ENCODE data around the gene GSX2.

The GSX2 gene

DNA sequence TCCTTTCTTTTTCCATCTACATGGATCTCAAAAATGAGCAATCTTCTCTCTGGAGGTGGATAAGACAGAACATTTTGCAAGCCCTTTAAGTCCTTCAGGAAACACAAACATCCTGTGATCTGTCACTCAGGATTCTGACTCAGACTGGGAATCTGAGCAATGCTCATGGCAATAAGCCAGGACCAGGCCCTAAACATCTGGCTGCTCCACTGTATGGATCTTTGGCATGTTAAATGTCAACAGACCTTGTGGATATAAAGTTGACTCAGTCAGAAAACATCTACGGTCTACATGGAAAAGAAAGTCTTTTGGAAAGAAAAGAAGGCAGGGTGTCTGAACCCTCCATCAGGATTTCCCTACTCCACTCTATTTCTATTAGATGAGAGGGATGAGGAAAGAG is 17.8 kb upstream of the GSX2 start:
- DNase-seq: no peak

DNA sequence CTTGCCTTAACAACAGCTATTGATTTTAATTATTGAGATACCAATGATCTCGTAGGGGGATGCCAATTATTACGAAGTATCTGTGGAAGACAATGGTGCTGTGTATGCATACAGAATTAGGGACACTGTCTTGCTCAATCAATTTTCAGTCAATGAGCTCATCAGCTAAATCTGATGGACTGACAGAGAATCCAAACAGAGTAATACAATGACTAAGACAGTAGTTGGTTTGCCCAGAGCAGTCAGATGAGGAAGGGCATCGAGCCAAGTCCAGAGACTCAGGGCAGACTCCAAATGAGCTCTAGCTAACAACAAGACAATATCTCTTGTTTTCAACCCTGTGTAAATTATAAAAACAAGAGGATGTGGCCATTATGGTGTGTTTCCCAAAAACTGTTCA is 14.7 kb upstream of the GSX2 start:
- DNase-seq: no peak

DNA sequence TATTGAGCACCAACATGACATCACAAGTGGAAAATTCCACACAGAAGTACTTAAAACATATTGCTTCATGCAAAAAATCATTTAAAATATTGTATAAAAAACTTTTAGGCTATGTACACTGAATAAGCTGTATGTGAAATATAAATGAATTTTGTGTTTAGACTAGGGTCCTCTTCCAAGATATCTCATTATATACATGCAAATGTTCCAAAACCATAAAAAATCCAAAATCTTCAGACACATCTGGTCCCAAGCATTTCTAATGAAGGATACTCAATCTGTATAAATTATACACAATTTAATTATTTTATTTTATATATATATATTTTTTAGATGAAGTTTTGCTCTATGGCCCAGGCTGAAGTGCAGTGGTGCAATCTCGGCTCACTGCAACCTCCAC is 10.1 kb upstream of the GSX2 start:
- no peak for DNase-seq

DNA sequence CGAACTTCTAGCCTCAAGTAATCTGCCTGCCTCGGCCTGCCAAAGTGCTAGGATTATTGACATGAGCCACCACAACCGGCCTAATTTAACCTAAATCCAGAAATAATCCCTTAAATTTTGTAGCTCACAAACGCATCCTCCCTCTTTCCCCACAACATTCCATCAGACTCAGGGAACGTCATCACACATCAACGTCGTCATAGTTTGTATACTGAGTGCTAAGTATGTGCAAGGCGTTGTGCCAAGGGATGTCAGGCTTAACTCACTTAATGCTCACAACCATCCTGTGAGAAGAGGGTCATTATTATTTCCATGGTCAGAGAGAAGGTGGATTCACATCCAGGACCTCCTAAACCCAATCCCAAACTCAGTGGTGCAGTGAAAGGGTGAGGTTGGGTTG is 9.6 kb upstream of the GSX2 start:
- no peak for DNase-seq

DNA sequence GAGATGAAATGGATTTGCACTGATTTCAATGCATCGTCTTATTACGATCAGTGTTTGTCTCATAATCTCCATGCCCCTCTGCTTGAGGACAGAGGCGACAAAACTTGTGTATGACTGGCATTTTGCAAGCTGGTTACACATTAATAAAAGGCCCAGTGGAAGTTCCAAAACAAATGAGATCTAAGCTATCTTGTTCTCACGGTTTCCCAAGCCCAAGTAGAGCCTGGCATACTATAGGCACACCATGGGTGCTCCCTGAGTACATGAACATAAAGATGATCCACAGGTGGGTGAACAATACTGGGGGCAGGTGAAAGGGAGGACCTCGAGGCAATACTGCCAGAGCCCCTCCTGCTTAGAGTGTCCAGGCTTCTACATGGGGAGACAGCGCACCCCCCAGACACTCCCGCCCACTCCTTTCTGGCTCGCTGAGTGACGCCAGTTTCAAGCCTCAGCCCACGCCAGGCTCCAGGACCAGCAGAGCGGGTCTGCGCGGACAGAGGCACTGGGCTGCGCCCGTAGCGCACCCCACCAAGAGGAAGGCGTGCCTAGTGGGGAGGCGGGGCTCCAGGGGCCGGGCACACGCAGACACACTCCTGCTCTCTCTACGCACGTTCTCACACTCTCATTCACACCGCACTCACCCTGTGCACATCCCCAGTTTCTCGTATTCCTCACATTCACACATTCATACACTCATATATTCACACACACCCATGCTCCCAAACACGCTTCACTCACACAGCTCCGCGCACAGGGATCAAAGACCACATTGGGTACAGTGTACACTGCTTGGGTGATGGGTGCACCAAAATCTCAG is 8.9 kb upstream of the GSX2 start:
- DNase-seq: no peak

DNA sequence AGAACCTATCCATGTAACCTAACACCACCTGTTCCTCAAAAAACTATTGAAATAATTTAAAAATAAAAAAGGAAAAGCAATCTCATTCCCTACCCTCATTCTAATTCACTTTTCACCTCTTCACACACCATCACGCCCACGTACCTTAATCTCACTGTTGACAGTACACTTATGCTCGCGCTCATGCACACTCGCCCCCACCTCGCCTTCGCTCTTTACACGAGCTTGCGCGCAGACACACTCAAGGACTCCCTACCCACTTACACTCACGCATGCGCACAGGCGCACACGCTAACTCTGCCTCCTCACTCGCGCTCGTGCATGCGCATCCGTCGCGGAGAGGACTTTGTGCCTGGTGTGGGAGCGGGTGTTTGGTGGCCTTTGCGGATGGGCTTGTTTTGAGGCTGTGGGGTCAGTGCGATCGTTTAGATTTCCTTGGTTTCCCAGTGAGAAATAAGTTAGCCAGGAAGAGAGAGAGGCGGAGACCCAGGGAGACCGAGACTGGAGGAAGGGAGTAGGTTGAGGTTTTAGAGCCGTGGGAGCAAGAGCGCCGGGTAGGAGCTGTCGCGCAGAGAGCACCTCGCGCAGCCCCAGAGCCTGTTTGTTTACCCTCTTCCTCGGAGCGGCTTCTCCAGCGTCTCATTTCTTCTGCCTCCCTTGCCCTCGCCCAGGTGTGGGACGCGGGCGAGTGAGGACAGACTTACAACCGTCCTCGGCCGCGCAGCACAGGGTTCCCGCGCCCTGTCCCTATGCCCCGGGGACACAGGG is 8.1 kb upstream of the GSX2 start:
- DNase-seq: no peak

DNA sequence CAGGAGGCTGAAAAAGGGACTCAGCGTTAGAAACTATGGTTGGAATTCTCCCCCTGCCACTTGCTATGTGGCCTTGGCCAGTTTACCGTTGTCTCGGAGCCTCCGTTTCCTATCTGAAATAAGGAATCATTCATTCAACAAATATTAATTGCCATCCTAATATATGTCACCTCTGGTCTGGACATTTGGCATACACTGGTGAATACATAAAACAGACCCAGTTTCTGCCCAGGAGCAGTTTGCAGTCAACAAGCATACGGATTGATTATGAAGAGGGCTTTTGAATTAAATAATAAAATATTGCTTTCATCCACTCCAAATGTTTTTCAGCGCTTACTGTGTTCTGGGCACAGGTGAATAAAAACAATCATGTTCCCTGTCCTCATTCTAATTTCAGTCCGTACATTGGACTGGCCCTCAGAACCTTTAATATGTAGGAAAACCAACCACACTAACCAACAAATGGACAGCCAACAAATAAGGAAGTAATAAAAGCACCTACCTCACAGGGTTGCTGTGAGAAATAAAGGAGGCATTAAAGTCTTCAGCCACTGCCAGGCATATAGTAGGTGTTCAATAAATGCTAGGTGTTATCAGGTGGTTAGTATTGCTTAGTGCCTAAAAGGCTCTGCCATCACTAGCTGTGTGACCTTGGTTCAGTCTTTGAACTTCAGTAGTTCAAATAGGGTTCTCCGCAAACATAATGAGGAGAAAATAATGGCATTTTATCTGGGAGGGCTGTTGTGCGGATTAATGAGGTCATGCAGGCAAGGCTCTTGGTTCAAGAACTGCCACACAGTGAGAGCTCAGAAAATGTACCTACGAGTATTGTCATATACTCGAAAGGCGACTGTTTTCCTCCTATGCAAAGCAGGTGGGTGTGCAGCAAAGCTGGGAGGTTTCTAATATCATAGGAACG is 7.3 kb upstream of the GSX2 start:
- no peak for DNase-seq

DNA sequence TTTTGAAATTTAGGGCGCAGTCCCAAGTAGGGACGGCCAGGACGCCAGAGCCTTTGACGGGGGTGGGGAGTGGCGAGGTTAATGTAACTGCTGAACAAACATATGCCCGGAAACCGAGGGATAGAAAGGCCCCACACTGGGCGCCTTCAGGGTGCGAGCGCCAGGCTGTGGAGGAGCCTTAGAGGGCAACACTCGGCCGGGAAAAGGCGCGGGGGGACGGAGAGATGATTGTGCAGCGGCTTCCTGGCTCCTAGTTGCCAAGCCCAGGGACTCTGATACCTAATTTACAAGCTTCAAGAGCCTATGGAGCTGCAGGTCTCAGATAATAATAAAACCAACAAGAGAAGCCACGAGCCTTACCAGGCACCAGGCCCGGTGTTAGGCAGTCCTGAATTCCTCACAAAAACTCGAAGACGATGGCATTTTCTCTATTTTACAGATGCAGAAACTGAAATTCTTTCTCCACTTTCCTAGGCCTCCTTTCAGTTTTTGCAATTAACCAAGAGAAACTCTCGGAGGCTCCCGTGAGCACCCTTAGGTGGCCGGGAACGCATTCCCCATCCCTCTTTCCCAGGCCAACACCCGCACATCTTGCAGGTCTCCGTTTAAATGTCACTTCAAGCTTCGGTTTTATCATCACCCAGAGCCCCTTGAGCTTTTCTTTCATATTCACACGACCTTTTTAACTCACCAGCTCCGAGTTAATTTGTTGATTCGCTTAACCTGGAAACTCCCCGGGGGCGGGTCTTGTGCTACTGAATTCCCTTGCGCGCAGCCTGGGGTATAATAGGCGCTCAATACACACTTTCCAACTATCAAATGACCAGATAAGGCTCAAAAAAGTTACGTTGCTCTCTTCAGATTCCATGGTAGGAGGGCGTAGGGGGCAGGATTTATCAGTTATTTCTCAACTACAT is 6.4 kb upstream of the GSX2 start:
- no peak for DNase-seq

DNA sequence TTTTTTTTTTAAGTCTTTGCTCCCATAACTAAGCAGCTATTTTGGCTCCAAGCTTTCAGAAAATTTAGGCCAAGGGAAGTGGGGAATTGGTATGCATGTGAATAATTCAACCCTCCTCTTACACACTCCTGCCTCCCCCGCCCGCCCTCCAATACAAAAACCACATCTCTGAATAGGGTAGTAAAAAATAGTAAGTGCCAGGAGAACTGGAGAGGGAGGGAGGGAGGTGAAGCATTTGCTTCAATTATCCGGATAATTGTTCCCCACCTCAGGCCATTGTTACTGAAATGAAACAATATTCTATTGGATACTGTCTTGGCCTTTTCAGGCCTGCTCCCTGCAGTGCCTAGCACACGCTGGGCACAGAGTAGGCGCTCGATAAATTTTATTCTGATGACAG is 5.5 kb upstream of the GSX2 start:
- no peak for DNase-seq

DNA sequence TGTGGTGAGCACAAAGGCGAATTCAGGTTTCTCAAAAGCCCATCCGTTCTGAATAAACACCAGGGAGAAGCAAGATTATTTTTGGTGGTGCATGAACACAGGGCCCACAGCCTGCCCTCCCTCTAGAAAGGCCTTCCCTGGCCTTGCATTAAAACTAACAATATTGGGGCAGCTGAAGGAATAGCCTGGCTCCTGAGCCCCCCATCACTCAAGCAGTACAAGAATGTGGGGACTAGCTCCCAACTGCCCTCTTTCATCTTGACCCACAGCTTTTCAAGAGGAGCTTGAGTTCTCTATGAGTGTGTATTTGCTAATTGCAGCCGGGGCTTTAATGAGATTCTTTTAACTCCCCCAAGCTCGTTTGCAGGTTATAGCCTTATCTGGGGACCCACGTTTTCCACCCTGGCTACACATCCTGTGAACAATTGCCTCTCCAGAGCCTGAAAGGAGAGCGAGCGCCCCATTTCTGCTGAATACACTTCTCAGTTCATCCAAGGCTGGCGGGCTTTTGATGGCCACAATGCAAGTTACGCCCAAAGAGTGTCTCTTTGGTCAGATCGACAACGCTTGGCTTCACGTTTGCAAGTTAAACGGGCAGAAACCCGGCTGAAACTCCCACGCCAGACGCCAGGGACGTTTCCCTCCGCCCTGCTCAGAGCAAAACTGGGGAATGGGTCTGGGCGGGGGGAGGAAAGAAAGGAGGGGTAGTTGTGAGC is 4.7 kb upstream of the GSX2 start:
- no peak for DNase-seq

DNA sequence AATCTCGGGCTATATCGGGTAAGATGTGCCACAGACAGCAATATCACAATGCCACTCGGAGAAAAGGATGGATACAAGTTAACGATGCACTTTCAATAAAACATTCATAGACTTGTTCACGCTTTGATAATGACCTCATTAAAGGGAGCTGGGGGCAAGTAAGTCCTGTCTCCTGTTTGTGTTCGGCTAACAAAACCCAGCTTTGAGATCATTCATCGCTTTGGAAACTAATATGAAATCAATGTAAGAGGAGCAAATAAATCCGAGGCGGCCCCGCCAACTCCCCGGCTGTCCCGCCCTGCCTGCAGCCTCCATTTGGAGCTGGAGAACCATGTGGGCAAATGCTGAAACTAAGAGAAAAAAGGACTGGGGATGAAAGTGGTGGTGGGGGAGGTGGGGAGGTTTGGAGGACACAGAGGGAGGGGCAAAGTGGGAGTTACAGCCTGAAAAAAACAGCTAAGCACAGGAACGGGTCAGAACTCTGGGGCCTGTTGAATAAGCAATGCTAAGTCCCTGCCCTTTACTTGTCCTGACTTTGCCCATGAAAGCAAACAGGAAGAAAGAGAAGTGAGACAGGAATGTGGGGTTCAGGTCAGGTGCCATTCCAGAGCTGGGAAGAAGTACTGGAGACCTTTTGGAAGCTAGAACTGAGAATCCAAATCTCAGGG is 3.5 kb upstream of the GSX2 start:
- no peak for DNase-seq

DNA sequence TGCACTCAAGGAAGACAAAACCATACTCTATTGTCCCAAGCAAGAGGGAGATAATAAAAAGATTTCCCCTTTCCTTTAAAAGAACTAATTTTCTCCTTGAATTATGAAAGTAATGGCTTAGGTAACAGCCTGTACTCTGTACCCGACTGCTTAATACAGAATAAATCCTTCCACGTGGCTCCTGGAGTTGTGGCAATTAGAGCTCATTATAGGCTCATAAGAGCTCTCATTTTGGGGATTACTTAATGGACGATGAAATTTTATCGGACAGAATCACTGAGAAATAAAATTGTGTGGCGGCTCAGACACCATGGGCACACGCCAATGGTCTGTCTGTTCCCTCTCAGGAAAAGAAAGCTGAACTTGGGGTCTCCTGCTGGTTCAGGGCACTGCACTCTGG is 2.8 kb upstream of the GSX2 start:
- DNase-seq: no peak

DNA sequence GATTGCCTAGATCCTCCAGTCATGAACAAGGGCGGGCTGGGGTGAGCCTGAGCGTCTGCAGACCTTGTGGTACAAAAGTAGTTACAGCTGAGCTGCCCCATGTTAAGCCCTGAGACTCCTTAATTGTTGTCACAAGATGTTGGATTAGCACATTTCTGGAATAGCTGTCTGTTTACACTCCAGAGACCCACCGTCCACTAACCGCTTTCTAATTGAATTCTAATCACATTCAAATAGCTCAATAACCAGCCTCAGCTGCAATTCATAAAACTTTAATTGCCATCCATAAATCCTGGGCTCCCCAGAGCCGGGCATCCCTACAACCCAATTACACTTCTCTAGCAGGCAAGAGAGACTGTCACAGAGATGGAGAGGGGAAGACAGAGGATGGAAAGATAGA is 1.6 kb upstream of the GSX2 start:
- no peak for DNase-seq

DNA sequence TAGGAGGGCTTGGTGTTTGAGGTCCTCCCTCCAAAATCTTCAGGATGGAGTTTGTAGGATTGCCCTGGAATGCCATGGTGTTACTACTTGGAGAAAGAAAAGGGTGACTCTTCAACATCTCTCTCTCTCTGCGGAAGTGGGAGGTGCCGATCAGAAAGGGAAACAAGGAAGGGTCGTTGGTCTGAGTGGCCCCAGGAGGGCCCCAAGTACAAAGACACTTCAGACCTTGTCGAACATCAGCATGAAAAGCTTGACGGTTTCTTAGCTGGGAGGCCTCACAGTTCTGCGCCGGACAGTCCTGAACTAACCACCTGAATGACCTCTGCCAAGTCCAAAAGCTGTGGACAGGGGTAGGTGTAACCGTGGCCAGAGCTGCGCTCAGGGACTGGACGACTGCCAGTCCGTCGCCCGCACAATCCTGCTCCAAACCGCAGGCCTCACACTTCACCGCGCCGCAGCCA is 646 bp upstream of the GSX2 start:
- no peak for DNase-seq

DNA sequence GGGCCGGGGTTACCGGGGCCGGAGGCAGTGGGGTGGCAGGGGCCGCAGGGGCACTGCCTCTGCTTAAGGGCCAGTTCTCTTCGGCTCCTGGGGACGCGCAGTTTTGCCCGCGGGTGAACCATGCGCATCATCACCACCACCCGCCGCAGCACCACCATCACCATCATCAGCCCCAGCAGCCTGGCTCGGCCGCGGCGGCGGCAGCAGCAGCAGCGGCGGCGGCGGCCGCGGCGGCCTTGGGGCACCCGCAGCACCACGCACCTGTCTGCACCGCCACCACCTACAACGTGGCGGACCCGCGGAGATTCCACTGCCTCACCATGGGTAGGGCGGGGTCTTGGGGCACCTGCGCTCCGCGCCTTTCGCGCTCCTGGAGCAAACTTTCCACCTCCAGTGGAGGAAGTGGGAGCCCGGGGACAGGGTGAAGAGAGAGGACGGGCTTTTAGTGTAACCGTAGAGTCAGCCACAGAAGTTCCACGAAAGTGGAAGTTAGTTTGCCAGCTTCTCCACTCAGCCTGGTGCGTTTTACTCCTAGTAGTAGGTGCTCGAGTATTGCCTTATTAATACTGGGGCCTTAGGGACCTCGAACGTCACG is 729 bp downstream of the GSX2 start:
- no peak for DNase-seq

DNA sequence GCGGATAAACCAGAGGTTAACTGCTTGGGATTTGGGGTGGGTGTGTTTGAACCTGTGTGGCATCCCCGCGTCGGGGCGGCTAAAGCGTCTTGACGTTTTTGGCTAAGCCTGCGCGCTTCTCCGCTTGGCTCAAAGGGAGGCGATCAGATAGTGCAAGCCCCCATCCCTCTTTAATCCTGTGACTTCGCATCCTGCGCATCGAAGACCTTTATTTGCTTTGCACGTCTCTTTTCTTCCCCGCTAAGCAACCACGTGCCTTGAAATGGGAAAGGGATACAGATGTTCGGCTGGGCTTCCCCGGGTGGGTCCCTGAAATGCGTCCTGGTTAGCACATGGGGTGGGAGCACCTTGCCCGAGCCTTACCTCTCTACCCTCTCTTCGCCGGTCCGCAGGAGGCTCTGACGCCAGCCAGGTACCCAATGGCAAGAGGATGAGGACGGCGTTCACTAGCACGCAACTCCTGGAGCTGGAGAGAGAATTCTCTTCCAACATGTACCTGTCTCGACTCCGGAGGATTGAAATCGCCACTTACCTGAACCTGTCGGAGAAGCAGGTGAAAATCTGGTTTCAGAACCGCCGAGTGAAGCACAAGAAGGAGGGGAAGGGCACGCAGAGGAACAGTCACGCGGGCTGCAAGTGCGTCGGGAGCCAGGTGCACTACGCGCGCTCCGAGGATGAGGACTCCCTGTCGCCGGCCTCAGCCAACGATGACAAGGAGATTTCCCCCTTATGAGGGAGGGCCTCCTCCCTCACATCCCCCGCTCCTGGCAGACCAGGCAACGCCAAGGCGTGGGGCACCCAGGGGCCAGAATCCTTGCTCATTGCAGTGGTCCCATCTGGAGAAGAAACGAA is 1.5 kb downstream of the GSX2 start:
- DNase-seq: no peak

DNA sequence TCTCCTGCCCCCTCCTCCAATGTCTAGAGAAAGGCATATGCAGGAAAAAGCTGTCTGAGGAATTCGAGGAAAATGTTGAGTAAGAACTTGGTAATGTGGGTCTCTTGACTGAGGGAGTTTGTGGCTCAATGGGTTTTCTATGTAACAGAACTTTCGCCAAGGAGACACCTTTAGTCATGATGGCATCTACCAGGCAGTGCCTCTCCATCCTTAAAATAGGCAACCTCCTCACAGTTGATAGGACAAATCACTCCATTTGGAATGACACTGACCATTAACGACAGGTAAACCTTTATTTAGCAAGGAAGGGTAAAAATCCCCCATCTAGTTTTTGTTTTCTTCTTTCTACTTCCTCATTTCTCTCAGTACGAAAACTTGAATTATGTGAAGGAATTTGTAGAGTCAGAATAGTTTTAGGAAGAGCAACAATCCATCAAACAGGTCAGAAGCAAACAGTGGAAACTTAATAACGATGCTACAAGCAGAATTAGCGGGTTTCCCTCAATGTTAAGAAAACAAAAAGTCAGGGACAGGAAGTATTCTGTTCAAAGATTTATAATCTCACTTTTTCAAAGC is 2.7 kb downstream of the GSX2 start:
- no peak for DNase-seq

DNA sequence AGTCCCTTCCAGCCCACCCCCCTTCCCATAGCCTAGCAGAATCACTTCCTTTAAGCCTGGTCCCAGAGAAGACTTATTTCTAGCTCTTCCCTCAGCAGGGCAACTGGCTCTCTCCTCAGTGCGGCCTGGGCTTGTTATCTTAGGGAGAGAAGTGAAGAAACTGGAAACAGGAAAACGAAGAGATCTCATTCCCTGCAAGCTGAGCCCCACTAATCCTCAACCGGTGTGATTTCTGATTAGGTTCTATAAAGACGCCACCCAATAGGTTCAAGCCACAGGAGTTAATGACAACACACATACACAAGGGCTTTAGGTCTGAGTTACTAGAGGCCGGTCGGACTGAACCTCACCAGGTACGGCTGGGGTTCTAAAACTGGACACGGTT is 3.2 kb downstream of the GSX2 start:
- DNase-seq: no peak

DNA sequence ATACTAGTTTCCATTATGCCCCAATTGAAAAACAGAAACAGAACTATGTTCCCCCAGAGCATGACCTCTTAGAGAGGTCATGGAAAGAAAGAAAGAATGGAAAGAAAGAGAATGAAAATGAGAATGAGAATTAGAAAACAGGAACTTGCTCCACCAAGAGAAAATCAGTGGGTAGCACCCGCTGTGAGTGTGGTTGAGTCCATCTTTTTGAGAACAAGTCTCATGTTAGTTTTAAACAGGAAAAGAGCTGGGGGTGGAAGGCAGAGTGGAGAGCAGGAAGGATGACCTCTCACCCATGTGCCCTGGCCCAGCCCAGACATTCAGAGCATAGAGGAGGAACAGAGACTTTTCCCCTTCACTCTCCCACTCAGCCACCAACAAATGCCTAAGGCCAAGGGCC is 4.9 kb downstream of the GSX2 start:
- no peak for DNase-seq
